ENCODE data around the gene PAX1. TPM values are rescaled to one million over a fixed set of nuclear protein-coding genes. Genes with fewer than 3 reads are reported as not detected.

The PAX1 gene
- total and polyA plus RNA-seq, 4 experiments from 2014 or later: not detected

DNA sequence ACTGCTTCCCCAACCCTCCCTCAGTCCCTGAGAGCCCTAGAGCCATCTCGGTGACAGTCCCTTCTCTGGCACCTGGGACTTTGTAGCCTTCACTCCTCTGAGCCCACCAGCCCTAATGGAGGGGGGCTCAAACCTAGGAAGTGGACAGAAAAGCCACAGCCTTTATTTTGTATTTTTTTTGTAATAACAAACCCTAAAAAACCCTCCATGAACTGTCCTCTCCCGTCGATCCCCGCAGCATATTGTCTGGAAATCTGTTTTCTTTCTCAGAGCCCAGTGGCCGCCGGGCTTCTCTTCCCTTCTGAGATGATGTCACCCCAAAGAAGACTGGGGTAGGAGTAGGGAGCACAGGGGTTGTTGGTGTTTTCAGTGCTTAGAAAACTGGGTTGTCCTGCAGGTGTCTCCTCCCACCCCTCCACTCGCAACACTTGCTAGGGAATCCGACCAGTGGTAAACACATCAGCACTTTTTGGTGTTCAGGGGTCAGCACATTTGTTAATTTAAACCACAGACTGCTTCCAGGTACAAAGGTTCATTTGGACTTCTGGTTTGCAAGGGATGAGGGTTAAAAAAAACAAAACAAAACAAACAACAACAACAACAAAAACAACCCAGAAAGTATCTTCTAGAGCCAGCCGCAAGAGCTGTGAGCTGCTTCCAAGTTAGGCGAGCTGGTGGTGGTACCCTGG is 9.9 kb downstream of the PAX1 start:
- Mint-ChIP-seq H3K36me3 (no peaks in the 10 kb centered on the region), H3K9me3 (no peaks in the 10 kb centered on the region), H3K4me1 (peaks cover 0 to 3% (median 0%) of the 10 kb centered on the region in 4 donors), H3K27ac (no peak overlapping the region), H3K27me3 (peaks cover 41 to 45% of the 10 kb centered on the region in 2 donors), H3K4me3 (no peak overlapping the region)
- intact Hi-C loops (cut with micrococcal nuclease): loop anchor here (10.0 kb wide), 1 partner anchor 1889 kb away; the partner anchor contains the start of gene CST9
- H3K36me3 ChIP-seq (ENCODE audit: insufficient read depth, low read length): no peaks in the 10 kb centered on the region
- no peaks in the 10 kb centered on the region for H3K9me3 ChIP-seq (ENCODE audit: control insufficient read depth in 1 of 2, low read length in 2 of 2)
- POLR2A ChIA-PET (ENCODE audit: partially characterized antibody): no interaction called here
- H3K4me3 ChIP-seq (ENCODE audit: low read length in 2 of 2): no peak overlapping the region
- H3K4me1 ChIP-seq (ENCODE audit: insufficient read depth, low read length): no peaks in the 10 kb centered on the region
- CTCF ChIA-PET (ENCODE audit: partially characterized antibody): no interaction called here
- no peak overlapping the region for H3K27ac ChIP-seq (ENCODE audit: low read depth, low read length)
- H3K27me3 ChIP-seq (ENCODE audit: insufficient read depth, low read length): peaks cover 11% of the 10 kb centered on the region
- DNase-seq: no peak

DNA sequence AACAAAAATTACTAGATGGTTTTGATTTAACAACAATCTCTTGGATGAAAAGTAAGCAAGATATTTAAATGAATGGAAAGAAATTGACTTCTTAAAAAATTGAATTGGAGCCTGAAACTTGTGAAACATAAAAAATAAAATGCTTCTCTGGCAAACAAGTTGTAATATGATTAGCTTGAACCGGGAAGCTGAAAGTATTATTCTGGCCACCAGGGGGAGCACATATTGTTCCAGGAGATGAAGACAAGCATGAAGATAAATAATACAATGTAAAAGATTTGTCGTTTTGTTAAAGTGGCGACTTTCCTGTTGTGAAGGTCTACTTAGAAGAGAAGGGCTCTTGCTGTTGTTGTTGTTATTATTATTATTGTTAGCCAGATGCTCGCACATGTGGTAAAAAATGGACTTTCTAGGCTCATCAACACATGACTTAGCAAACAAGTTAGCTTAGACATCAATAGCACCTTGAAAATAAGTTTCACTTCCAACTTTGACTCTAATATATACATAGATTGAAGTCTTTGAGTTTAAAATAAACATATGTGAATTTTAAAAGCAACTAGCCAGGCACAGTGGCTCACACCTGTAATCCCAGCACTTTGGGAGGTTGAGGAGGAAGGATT is 14.2 kb downstream of the PAX1 start:
- intact Hi-C loops (cut with micrococcal nuclease): loop anchor here (10.0 kb wide), 1 partner anchor 1885 kb away; the partner anchor contains the start of gene CST9
- CTCF ChIA-PET (ENCODE audit: partially characterized antibody): interaction anchor here (0.7 to 1.7 kb wide), 10 partner anchors 8 to 1280 kb away, joined by 3 to 9 read pairs (median 4); no protein-coding TSS in a partner anchor
- H3K36me3 ChIP-seq (ENCODE audit: insufficient read depth, low read length): no peaks in the 10 kb centered on the region
- peak in 4 of 5 donors; percentile 6 to 16 (median 10) for DNase-seq
- H3K4me3 Mint-ChIP-seq: no peak overlapping the region
- H3K27ac ChIP-seq (ENCODE audit: low read depth, low read length): no peak overlapping the region
- H3K9me3 ChIP-seq (ENCODE audit: control insufficient read depth in 1 of 2, low read length in 2 of 2): no peaks in the 10 kb centered on the region
- no peaks in the 10 kb centered on the region for H3K36me3 Mint-ChIP-seq
- H3K27ac Mint-ChIP-seq: no peak overlapping the region
- H3K4me3 ChIP-seq (ENCODE audit: low read length in 2 of 2): no peak overlapping the region
- H3K9me3 Mint-ChIP-seq: no peaks in the 10 kb centered on the region
- no peaks in the 10 kb centered on the region for H3K4me1 ChIP-seq (ENCODE audit: insufficient read depth, low read length)
- peaks cover 0 to 3% (median 0%) of the 10 kb centered on the region in 4 donors for H3K4me1 Mint-ChIP-seq
- H3K27me3 ChIP-seq (ENCODE audit: insufficient read depth, low read length): peaks cover 11% of the 10 kb centered on the region
- H3K27me3 Mint-ChIP-seq: peaks cover 22 to 27% of the 10 kb centered on the region in 2 donors
- POLR2A ChIA-PET (ENCODE audit: partially characterized antibody): no interaction called here

DNA sequence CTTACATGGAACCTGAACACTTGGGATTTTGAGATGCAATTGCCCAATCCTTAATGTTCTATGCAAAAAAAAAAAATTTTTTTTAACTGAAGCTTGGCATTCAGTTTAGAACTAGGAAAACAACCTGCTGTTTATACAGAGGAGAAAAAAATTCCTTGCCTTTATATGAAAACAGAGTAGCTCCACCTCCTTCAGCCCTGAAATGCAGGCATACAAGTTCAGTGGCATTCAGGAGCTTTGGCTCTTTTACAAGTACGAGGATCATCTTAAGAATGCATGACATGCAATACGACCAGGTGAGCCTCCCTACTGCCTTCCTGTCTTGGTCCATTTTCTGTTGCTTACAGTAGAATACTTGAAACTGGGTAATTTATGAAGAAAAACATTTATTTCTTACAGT is 20.4 kb downstream of the PAX1 start:
- H3K27ac ChIP-seq (ENCODE audit: low read depth, low read length): no peak overlapping the region
- Mint-ChIP-seq H3K4me3 (no peak overlapping the region), H3K27ac (no peak overlapping the region), H3K4me1 (no peaks in the 10 kb centered on the region), H3K36me3 (no peaks in the 10 kb centered on the region), H3K9me3 (peaks cover 0 to under 1% (median 0%) of the 10 kb centered on the region in 8 donors), H3K27me3 (peaks cover 0 to 3% of the 10 kb centered on the region in 2 donors)
- intact Hi-C loops (cut with micrococcal nuclease): no loop called here
- H3K4me1 ChIP-seq (ENCODE audit: insufficient read depth, low read length): no peaks in the 10 kb centered on the region
- DNase-seq: no peak
- H3K9me3 ChIP-seq (ENCODE audit: control insufficient read depth in 1 of 2, low read length in 2 of 2): no peaks in the 10 kb centered on the region
- H3K36me3 ChIP-seq (ENCODE audit: insufficient read depth, low read length): no peaks in the 10 kb centered on the region
- no peaks in the 10 kb centered on the region for H3K27me3 ChIP-seq (ENCODE audit: insufficient read depth, low read length)
- ChIA-PET CTCF (ENCODE audit: partially characterized antibody) (no interaction called here), POLR2A (ENCODE audit: partially characterized antibody) (no interaction called here)
- no peak overlapping the region for H3K4me3 ChIP-seq (ENCODE audit: low read length in 2 of 2)

DNA sequence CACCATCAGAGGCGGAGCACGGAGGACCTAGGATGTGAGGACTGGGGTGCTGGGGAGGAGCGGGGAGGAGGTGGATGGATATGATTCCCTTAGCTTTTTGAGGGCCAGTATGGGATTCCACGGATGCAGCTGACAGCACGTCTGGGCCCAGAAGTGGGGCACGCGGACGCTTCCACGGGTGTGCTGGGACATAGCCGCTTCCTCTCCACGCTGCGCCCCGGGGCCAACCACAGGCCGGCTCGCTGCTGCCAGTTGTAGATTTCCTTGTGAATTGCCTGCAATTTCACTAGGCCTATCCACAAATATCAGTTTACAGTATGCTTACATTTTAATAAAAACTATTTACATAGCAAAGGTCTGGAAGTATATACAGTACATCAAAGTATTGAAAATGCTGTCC is 23.9 kb downstream of the PAX1 start:
- ChIA-PET POLR2A (ENCODE audit: partially characterized antibody) (no interaction called here), CTCF (ENCODE audit: partially characterized antibody) (interaction anchor here (0.8 kb wide), 1 partner anchor 10 kb away, joined by 4 read pairs; no protein-coding TSS in a partner anchor)
- no peak for DNase-seq
- no peaks in the 10 kb centered on the region for H3K36me3 Mint-ChIP-seq
- no peaks in the 10 kb centered on the region for H3K4me1 Mint-ChIP-seq
- H3K27ac Mint-ChIP-seq: no peak overlapping the region
- H3K27me3 Mint-ChIP-seq: peaks cover 0 to 3% of the 10 kb centered on the region in 2 donors
- Histone ChIP-seq H3K36me3 (ENCODE audit: insufficient read depth, low read length) (no peaks in the 10 kb centered on the region), H3K27me3 (ENCODE audit: insufficient read depth, low read length) (no peaks in the 10 kb centered on the region), H3K9me3 (ENCODE audit: control insufficient read depth in 1 of 2, low read length in 2 of 2) (no peaks in the 10 kb centered on the region), H3K4me1 (ENCODE audit: insufficient read depth, low read length) (no peaks in the 10 kb centered on the region), H3K4me3 (ENCODE audit: low read length in 2 of 2) (no peak overlapping the region), H3K27ac (ENCODE audit: low read depth, low read length) (no peak overlapping the region)
- peaks cover 0 to 3% (median under 1%) of the 10 kb centered on the region in 8 donors for H3K9me3 Mint-ChIP-seq
- no peak overlapping the region for H3K4me3 Mint-ChIP-seq
- intact Hi-C loops (cut with micrococcal nuclease): no loop called here

DNA sequence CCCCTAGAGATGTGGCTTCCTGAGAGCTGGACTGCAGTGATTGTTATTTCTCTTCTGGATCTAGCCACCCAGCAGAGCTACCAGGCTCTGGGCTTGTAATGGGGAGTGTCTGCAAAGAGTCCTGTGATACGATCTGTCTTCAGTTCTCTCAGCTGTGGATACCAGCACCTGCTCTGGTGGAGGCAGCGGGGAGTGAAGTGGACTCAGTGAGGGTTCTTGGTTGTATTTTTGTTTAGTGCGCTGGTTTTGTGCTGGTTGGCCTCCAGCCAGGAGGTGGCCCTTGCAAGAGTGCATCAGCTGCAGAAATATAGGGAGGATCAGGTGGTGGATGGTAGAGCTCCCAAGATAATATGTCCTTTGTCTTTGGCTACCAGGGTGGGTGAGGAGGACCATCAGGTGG is 33.7 kb downstream of the PAX1 start:
- Mint-ChIP-seq H3K4me3 (no peak overlapping the region), H3K27me3 (no peaks in the 10 kb centered on the region), H3K27ac (no peak overlapping the region), H3K36me3 (no peaks in the 10 kb centered on the region), H3K9me3 (peaks cover 0 to 11% (median 5%) of the 10 kb centered on the region in 8 donors), H3K4me1 (no peaks in the 10 kb centered on the region)
- no peaks in the 10 kb centered on the region for H3K36me3 ChIP-seq (ENCODE audit: insufficient read depth, low read length)
- no peaks in the 10 kb centered on the region for H3K4me1 ChIP-seq (ENCODE audit: insufficient read depth, low read length)
- intact Hi-C loops (cut with micrococcal nuclease): no loop called here
- no peak for DNase-seq
- POLR2A ChIA-PET (ENCODE audit: partially characterized antibody): no interaction called here
- CTCF ChIA-PET (ENCODE audit: partially characterized antibody): interaction anchor here (1.4 kb wide), 1 partner anchor 19 kb away, joined by 3 read pairs; no protein-coding TSS in a partner anchor
- H3K9me3 ChIP-seq (ENCODE audit: control insufficient read depth in 1 of 2, low read length in 2 of 2): no peaks in the 10 kb centered on the region
- no peak overlapping the region for H3K4me3 ChIP-seq (ENCODE audit: low read length in 2 of 2)
- no peaks in the 10 kb centered on the region for H3K27me3 ChIP-seq (ENCODE audit: insufficient read depth, low read length)
- no peak overlapping the region for H3K27ac ChIP-seq (ENCODE audit: low read depth, low read length)

DNA sequence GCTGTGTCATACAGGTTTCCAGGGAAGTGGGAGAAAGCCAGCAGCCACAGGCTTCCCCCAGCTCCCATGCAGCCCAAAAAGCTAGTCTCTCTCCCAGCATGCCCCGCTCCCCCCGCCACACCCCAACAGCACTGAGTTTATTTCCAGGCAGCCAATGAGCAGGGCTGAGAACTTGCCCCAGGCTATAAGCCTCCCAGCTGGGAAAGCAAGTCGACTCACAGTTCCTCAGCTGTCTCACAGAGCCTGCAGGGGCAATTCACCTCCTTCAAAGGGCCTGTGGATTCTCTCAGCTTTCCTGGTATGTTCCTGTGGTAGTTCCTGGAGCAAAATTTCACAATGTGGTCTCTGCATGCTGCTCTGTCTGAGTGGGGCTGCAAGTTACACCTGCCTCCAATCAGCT is 34.2 kb downstream of the PAX1 start:
- Histone ChIP-seq H3K9me3 (ENCODE audit: control insufficient read depth in 1 of 2, low read length in 2 of 2) (no peaks in the 10 kb centered on the region), H3K4me1 (ENCODE audit: insufficient read depth, low read length) (no peaks in the 10 kb centered on the region), H3K36me3 (ENCODE audit: insufficient read depth, low read length) (no peaks in the 10 kb centered on the region), H3K4me3 (ENCODE audit: low read length in 2 of 2) (no peak overlapping the region), H3K27ac (ENCODE audit: low read depth, low read length) (no peak overlapping the region), H3K27me3 (ENCODE audit: insufficient read depth, low read length) (no peaks in the 10 kb centered on the region)
- Mint-ChIP-seq H3K9me3 (peaks cover 0 to 11% (median 5%) of the 10 kb centered on the region in 8 donors), H3K36me3 (no peaks in the 10 kb centered on the region), H3K27me3 (no peaks in the 10 kb centered on the region), H3K4me1 (no peaks in the 10 kb centered on the region), H3K27ac (no peak overlapping the region), H3K4me3 (no peak overlapping the region)
- intact Hi-C loops (cut with micrococcal nuclease): no loop called here
- ChIA-PET POLR2A (ENCODE audit: partially characterized antibody) (no interaction called here), CTCF (ENCODE audit: partially characterized antibody) (interaction anchor here (1.4 kb wide), 1 partner anchor 20 kb away, joined by 3 read pairs; no protein-coding TSS in a partner anchor)
- DNase-seq: no peak

DNA sequence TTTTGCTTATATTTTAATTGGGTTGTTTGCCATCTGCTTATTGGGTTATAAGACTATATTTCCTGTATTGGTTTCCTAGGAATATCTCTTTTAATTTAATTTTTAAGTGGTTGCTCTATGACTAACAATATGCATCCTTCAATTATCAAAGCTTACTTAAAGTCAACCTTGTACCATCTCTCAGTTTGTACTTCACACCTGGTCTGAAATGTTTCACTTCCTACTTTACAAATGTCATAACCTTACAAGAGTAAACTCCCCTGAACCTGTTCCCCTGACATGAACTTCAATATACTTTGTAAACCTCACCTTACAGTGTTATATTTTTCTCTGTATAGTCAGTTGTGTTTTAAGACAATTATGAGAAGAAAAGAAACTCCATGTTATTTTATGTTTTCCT is 35.8 kb downstream of the PAX1 start:
- Histone ChIP-seq H3K9me3 (ENCODE audit: control insufficient read depth in 1 of 2, low read length in 2 of 2) (no peaks in the 10 kb centered on the region), H3K27ac (ENCODE audit: low read depth, low read length) (no peak overlapping the region), H3K4me1 (ENCODE audit: insufficient read depth, low read length) (no peaks in the 10 kb centered on the region), H3K4me3 (ENCODE audit: low read length in 2 of 2) (no peak overlapping the region), H3K36me3 (ENCODE audit: insufficient read depth, low read length) (no peaks in the 10 kb centered on the region), H3K27me3 (ENCODE audit: insufficient read depth, low read length) (no peaks in the 10 kb centered on the region)
- Mint-ChIP-seq H3K4me3 (no peak overlapping the region), H3K9me3 (peaks cover 0 to 11% (median 4%) of the 10 kb centered on the region in 8 donors), H3K27me3 (no peaks in the 10 kb centered on the region), H3K27ac (no peak overlapping the region), H3K4me1 (no peaks in the 10 kb centered on the region), H3K36me3 (no peaks in the 10 kb centered on the region)
- POLR2A ChIA-PET (ENCODE audit: partially characterized antibody): no interaction called here
- CTCF ChIA-PET (ENCODE audit: partially characterized antibody): no interaction called here
- no peak for DNase-seq
- intact Hi-C loops (cut with micrococcal nuclease): no loop called here

All from CD4-positive, alpha-beta memory T cell (primary cell).